GM15510 (cell line): ENCODE data around the gene TSPAN10.

Experiments used
- POLR2A ChIP-seq: IDR thresholded peaks from 3 replicates; pipeline ENCODE4 v1.6.1; 2011; ENCODE audit warnings: borderline replicate concordance; ENCODE audit not compliant: insufficient read length; ENCODE audit errors: extremely low read depth

Gene TSPAN10

GRCh38 chr17:81648013-81648706 is 11.2 kb downstream of the TSPAN10 start:
- no peak for TF ChIP-seq POLR2A

GRCh38 chr17:81648707-81649085 is 11.7 kb downstream of the TSPAN10 start:
- no peak for TF ChIP-seq POLR2A

GRCh38 chr17:81650951-81651350 is 14.0 kb downstream of the TSPAN10 start:
- no peak for TF ChIP-seq POLR2A

- TF ChIP-seq POLR2A = no peak
Observed at GRCh38 chr17:81651692-81652091, 14.7 kb downstream of the TSPAN10 start.

GRCh38 chr17:81652906-81653771 is 16.1 kb downstream of the TSPAN10 start:
- TF ChIP-seq POLR2A = no peak

GRCh38 chr17:81655378-81656117 is 18.6 kb downstream of the TSPAN10 start:
- no peak for TF ChIP-seq POLR2A

- no peak for TF ChIP-seq POLR2A
Observed at GRCh38 chr17:81656118-81656743, 19.2 kb downstream of the TSPAN10 start, which contains the start of gene PDE6G. PDE6G (minus strand) TSS chr17:81656542; CDS start chr17:81653305, 3,237 bp downstream.

GRCh38 chr17:81656835-81657234 is 19.8 kb downstream of the TSPAN10 start:
- no peak for TF ChIP-seq POLR2A

- no peak for TF ChIP-seq POLR2A
Observed at GRCh38 chr17:81659038-81659437, 22.0 kb downstream of the TSPAN10 start.

GRCh38 chr17:81660441-81660840 is 23.4 kb downstream of the TSPAN10 start:
- no peak for TF ChIP-seq POLR2A

- TF ChIP-seq POLR2A = no peak
Observed at GRCh38 chr17:81662002-81662401, 25.0 kb downstream of the TSPAN10 start.

- no peak for TF ChIP-seq POLR2A
Observed at GRCh38 chr17:81664051-81664470, 27.1 kb downstream of the TSPAN10 start.

- no peak for TF ChIP-seq POLR2A
Observed at GRCh38 chr17:81665205-81666091, 28.5 kb downstream of the TSPAN10 start.

GRCh38 chr17:81666092-81666341 is 29.0 kb downstream of the TSPAN10 start:
- no peak for TF ChIP-seq POLR2A
